Fibroblast of lung (primary cell): ENCODE data around the gene ARMC10.

Source experiments
- CTCF ChIP-seq, 2 donors: IDR thresholded peaks in 1 of 2; conservative IDR thresholded peaks in 1 of 2; 1 replicate in 1 of 2; 2 replicates in 1 of 2; pipeline ENCODE4 v1.5.1; 2011 to 2012; ENCODE audit warnings: low read length in 2 of 2, control low read depth in 1 of 2, inconsistent platforms in 1 of 2, low read depth in 1 of 2, mild to moderate bottlenecking in 1 of 2
- EZH2 ChIP-seq: IDR thresholded peaks from 2 replicates; pipeline ENCODE4 v1.5.1; 2012; ENCODE audit warnings: low read length, control low read depth, mild to moderate bottlenecking; ENCODE audit errors: missing control alignments

GRCh38 chr7:103063895-103064294 lies 11.0 kb upstream of the ARMC10 start:
- TF ChIP-seq EZH2 (no peak), CTCF (conservative IDR thresholded peaks at IDR 0.05 in 1 of 2, IDR thresholded peaks at IDR 0.05 in 1 of 2; ENCODE audit: low read depth in 1 of 2, low read length in 2 of 2) (no peak)
